ENCODE measurements around the gene NEGR1. TPM values are rescaled to one million over a fixed set of nuclear protein-coding genes. Genes with fewer than 3 reads are reported as not detected.

Gene NEGR1
- total and polyA plus RNA-seq, 11 donors = 1.7 to 11.3 (median 6.8) TPM

- intact Hi-C loops (cut with DNase I) = no loop called here
Measured at GRCh38 chr1:71650119-71650518, 632.2 kb downstream of the NEGR1 start.

GRCh38 chr1:71649608-71650007, 632.7 kb downstream of the NEGR1 start:
- H3K36me3 ChIP-seq = no peaks in the 10 kb centered on the region
- no peak overlapping the region for H3K27ac ChIP-seq
- TF ChIP-seq CTCF (IDR thresholded peaks at IDR 0.05) = no peak
- TF ChIP-seq POLR2A (IDR thresholded peaks at IDR 0.05) = no peak
- intact Hi-C loops (cut with DNase I) = no loop called here
- no peaks in the 10 kb centered on the region for H3K9me3 ChIP-seq
- no peak overlapping the region for H3K4me3 ChIP-seq
- ATAC-seq (no peak), DNase-seq (no peak)
- WGBS, 4 donors = 16 to 40% (median 20%) methylated on average over 1 of the region's 1 CpG
- peaks cover 0 to 3% (median 0%) of the 10 kb centered on the region in 12 donors for H3K4me1 ChIP-seq
- H3K27me3 ChIP-seq = no peaks in the 10 kb centered on the region

More at GRCh38 chr1:71650119-71650518, 632.2 kb downstream of the NEGR1 start:
- peaks cover 0 to 3% (median 0%) of the 10 kb centered on the region in 12 donors for H3K4me1 ChIP-seq
- no peaks in the 10 kb centered on the region for H3K36me3 ChIP-seq
- no peak for ATAC-seq
- H3K9me3 ChIP-seq = no peaks in the 10 kb centered on the region
- H3K27me3 ChIP-seq = no peaks in the 10 kb centered on the region
- no peak overlapping the region for H3K27ac ChIP-seq
- TF ChIP-seq POLR2A (IDR thresholded peaks at IDR 0.05) = no peak
- no peak for TF ChIP-seq CTCF (IDR thresholded peaks at IDR 0.05)
- no peak overlapping the region for H3K4me3 ChIP-seq
- 74 to 81% (median 76%) methylated on average over 3 of the region's 3 CpGs for WGBS, 4 donors
- no peak for DNase-seq

GRCh38 chr1:71647513-71648300, 634.6 kb downstream of the NEGR1 start:
- Histone ChIP-seq H3K4me3 (no peak overlapping the region), H3K27ac (no peak overlapping the region), H3K4me1 (peaks cover 0 to 3% (median 0%) of the 10 kb centered on the region in 12 donors), H3K9me3 (no peaks in the 10 kb centered on the region), H3K36me3 (no peaks in the 10 kb centered on the region), H3K27me3 (no peaks in the 10 kb centered on the region)
- TF ChIP-seq POLR2A (IDR thresholded peaks at IDR 0.05) = no peak
- TF ChIP-seq CTCF (IDR thresholded peaks at IDR 0.05) = no peak
- DNase-seq (no peak), ATAC-seq (no peak)
- intact Hi-C loops (cut with DNase I) = no loop called here
- 44 to 78% (median 61%) methylated on average over 1 of the region's 1 CpG for WGBS, 4 donors

- H3K9me3 ChIP-seq = no peaks in the 10 kb centered on the region
- 83 to 94% (median 89%) methylated on average over 2 of the region's 2 CpGs for WGBS, 4 donors
- H3K27me3 ChIP-seq = no peaks in the 10 kb centered on the region
- peaks cover 0 to 6% (median 0%) of the 10 kb centered on the region in 12 donors for H3K4me1 ChIP-seq
- no peak overlapping the region for H3K4me3 ChIP-seq
- intact Hi-C loops (cut with DNase I) = no loop called here
- H3K27ac ChIP-seq = no peak overlapping the region
- no peaks in the 10 kb centered on the region for H3K36me3 ChIP-seq
- ATAC-seq = no peak
- TF ChIP-seq CTCF (IDR thresholded peaks at IDR 0.05) (no peak), POLR2A (IDR thresholded peaks at IDR 0.05) (no peak)
- no peak for DNase-seq
Measured at GRCh38 chr1:71645015-71645414, 637.3 kb downstream of the NEGR1 start.

Measured in heart left ventricle (tissue), 16 donors.